Breast epithelium (tissue), 4 donors: Measurements from ENCODE around the gene NPRL2. TPM values are rescaled to one million over a fixed set of nuclear protein-coding genes. Genes with fewer than 3 reads are reported as not detected.

ENCODE experiments used
- DNase-seq, 2 donors: peaks; one replicate each; pipeline ENCODE4 v3.0.0-alpha.2; 2019; ENCODE audit warnings: low spot score in 2 of 2
- H3K27ac ChIP-seq, 2 donors: fragments of 200-600 bp; sonication (generic) in 1 of 2; one replicate each; pipeline ENCODE4 v1.5.1; 2016 to 2019; ENCODE audit warnings: mild to moderate bottlenecking in 1 of 2
- H3K27me3 ChIP-seq, 2 donors: fragments of 200-600 bp; sonication (generic) in 1 of 2; one replicate each; pipeline versions ENCODE4 v1.5.1 to v1.6.0; 2017 to 2019; ENCODE audit warnings: control low read depth in 1 of 2, mild to moderate bottlenecking in 1 of 2
- H3K36me3 ChIP-seq: fragments of 200-600 bp; one replicate; pipeline ENCODE4 v1.5.1; 2019
- H3K4me1 ChIP-seq, 2 donors: fragments of 200-600 bp; sonication (generic); one replicate each; pipeline ENCODE4 v1.5.1; 2016 to 2019; ENCODE audit warnings: control low read depth in 1 of 2
- H3K4me3 ChIP-seq, 3 donors: fragments of 200-600 bp; sonication (generic); 1 replicate in 2 of 3; 2 replicates in 1 of 3; pipeline ENCODE4 v1.5.1; 2016 to 2019; ENCODE audit warnings: mild to moderate bottlenecking in 3 of 3, moderate library complexity in 2 of 3
- H3K9me3 ChIP-seq, 2 donors: fragments of 200-600 bp; sonication (generic) in 1 of 2; one replicate each; pipeline ENCODE4 v1.5.1; 2016 to 2019; ENCODE audit warnings: control low read depth in 1 of 2
- CTCF ChIP-seq, 3 donors: fragments of 450-650 bp; IDR thresholded peaks; one replicate each; pipeline ENCODE4 v1.5.1; 2016 to 2017; ENCODE audit warnings: antibody characterized with exemption in 3 of 3, mild to moderate bottlenecking in 3 of 3, moderate library complexity in 3 of 3
- POLR2A ChIP-seq: fragments of 450-650 bp; IDR thresholded peaks from one replicate; pipeline ENCODE4 v1.6.1; 2016; ENCODE audit warnings: antibody characterized with exemption, mild to moderate bottlenecking, moderate library complexity
- POLR2AphosphoS5 ChIP-seq, 3 donors: sonication (generic); formaldehyde crosslinking; IDR thresholded peaks; one replicate each; pipeline ENCODE4 v1.6.1; 2017; ENCODE audit warnings: antibody characterized with exemption in 3 of 3
- intact Hi-C: fragments of 100-400 bp; cut with DNase I; formaldehyde crosslinking; loops from one replicate; pipeline ENCODE4 v1.15.1; 2023; ENCODE audit warnings: low total_unique reads
- total RNA-seq, 3 donors: library from RNA; depleted of rRNA; stranded (reverse); fragments of >200 nt; gene quantifications; one replicate each; pipeline ENCODE4 v1.1.0, GENCODE V29; 2016

NPRL2 gene
- total RNA-seq, 3 donors from 2014 or later = 17.4 to 31.5 (median 29.5) TPM

DNA sequence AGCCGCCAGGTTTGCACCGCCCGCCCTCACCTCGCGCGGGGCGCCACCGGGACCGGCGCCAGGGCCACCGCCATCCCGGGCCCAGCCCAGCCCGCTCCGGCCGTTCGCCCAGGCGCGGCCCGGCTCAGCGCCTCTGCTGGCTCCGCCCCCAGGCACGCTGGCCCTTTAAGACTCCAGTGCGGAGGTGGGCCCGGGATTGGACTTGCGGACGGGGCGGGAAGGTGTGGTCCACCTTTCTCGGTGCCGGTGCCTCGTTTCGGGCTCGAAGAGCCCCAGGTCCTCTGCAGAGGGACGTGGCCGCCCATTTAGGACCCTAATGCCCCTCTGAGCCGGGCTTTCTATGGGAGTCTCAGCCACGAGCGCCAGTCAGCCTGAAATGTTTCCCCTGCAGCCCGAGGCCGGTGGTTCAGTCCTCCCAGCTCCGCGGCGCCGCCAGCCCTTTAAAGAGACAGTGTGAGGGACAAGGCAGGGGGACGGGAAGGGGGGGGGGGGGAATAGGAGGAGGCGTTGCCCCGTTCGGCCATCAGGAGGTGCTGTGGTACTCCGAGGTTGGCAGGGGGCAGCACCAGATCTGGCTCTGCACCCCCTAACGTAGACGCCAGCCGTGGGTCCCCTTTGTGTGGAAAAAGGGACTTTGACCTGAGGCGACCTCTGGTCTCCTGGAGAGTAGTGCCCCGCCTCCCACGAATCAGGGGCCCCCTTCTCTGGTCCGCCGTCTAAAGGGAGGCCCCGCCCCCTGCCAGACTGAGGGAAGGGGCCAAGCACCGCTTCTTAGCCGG, 29.1 kb downstream of the NPRL2 start:
- Histone ChIP-seq H3K9me3 (no peaks in the 10 kb centered on the region), H3K36me3 (no peaks in the 10 kb centered on the region), H3K4me1 (peaks cover 18 to 41% of the 10 kb centered on the region in 2 donors), H3K27me3 (no peaks in the 10 kb centered on the region), H3K27ac (peak overlapping the region; percentile 93 to 94), H3K4me3 (peak overlapping the region; percentile 54 to 85 (median 79))
- peak; percentile 86 to 87 for DNase-seq
- TF ChIP-seq POLR2AphosphoS5 (IDR thresholded peaks at IDR 0.05) (peak; percentile 23 to 52 (median 30)), CTCF (IDR thresholded peaks at IDR 0.05) (peak in 2 of 3 donors; percentile 45 to 47), POLR2A (no peak)
- intact Hi-C loops = no loop called here

DNA sequence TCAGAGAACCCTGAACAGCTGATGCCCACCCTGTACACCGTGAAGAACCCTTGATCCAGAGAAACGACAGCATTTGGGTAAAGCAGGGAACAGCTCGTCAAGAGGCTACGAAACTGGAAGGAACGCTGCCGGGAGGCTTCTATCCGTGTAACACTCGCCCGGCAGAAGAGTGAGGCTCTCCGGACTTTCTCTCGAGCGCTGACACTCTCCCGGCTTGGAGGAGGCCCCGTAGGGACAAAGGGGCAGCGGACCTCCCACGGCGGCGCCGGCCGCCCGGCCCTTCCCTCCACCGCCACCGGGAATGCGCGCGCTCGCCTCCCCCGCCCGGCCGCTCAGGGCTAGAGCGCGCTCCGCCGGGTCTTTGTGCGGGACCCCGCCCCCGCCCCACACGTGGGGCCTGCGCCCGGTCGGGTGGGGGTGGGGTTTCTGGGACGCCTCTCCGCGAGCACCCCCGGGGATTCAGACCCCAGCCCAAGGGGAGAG, 29.7 kb downstream of the NPRL2 start:
- Histone ChIP-seq H3K4me3 (peak overlapping the region; percentile 54 to 85 (median 79)), H3K4me1 (peaks cover 18 to 45% of the 10 kb centered on the region in 2 donors), H3K27me3 (no peaks in the 10 kb centered on the region), H3K36me3 (no peaks in the 10 kb centered on the region), H3K9me3 (no peaks in the 10 kb centered on the region), H3K27ac (peak overlapping the region; percentile 93 to 94)
- intact Hi-C loops = no loop called here
- peak in 1 of 2 donors; percentile 61 for DNase-seq
- TF ChIP-seq CTCF (IDR thresholded peaks at IDR 0.05) (no peak), POLR2AphosphoS5 (IDR thresholded peaks at IDR 0.05) (no peak), POLR2A (no peak)

- H3K4me1 ChIP-seq = peaks cover 18 to 45% of the 10 kb centered on the region in 2 donors
- peak overlapping the region; percentile 54 to 85 (median 79) for H3K4me3 ChIP-seq
- no peaks in the 10 kb centered on the region for H3K27me3 ChIP-seq
- intact Hi-C loops = no loop called here
- no peaks in the 10 kb centered on the region for H3K36me3 ChIP-seq
- H3K9me3 ChIP-seq = no peaks in the 10 kb centered on the region
- DNase-seq = no peak
- TF ChIP-seq POLR2A (no peak), CTCF (IDR thresholded peaks at IDR 0.05) (no peak), POLR2AphosphoS5 (IDR thresholded peaks at IDR 0.05) (no peak)
- H3K27ac ChIP-seq = peak overlapping the region; percentile 93 to 94
Measured at GRCh38 chr3:50319894-50320625, 30.5 kb downstream of the NPRL2 start.

GRCh38 chr3:50319181-50319893, 31.2 kb downstream of the NPRL2 start:
- Histone ChIP-seq H3K4me1 (peaks cover 18 to 45% of the 10 kb centered on the region in 2 donors), H3K4me3 (peak overlapping the region; percentile 54 to 85 (median 79)), H3K27ac (peak overlapping the region; percentile 94), H3K9me3 (no peaks in the 10 kb centered on the region), H3K36me3 (no peaks in the 10 kb centered on the region), H3K27me3 (no peaks in the 10 kb centered on the region)
- TF ChIP-seq POLR2A (no peak), POLR2AphosphoS5 (IDR thresholded peaks at IDR 0.05) (no peak), CTCF (IDR thresholded peaks at IDR 0.05) (no peak)
- intact Hi-C loops = no loop called here
- DNase-seq = no peak
